H9 (cell line): ENCODE measurements around the gene SPRY2. TPM values are rescaled to one million over a fixed set of nuclear protein-coding genes. Genes with fewer than 3 reads are reported as not detected.

Source experiments
- DNase-seq: peaks from one replicate; pipeline ENCODE4 v3.0.0-alpha.2; 2017
- H2AFZ ChIP-seq: one replicate; pipeline ENCODE4 v1.6.1; 2013; ENCODE audit warnings: mild to moderate bottlenecking, low read length, control low read depth, moderate library complexity
- H2AK5ac ChIP-seq: 2 replicates; pipeline ENCODE4 v1.6.1; 2013; ENCODE audit warnings: low read length, control low read depth, mixed read lengths; ENCODE audit not compliant: insufficient read length
- H2BK120ac ChIP-seq: one replicate; pipeline ENCODE4 v1.6.1; 2013; ENCODE audit warnings: low read depth, mild to moderate bottlenecking, low read length, control low read depth, inconsistent platforms; ENCODE audit not compliant: poor library complexity, severe bottlenecking
- H2BK12ac ChIP-seq: 2 replicates; pipeline ENCODE4 v1.6.1; 2013; ENCODE audit warnings: low read length, control low read depth, mixed read lengths, low read depth; ENCODE audit not compliant: insufficient read length
- H2BK15ac ChIP-seq: 2 replicates; pipeline ENCODE4 v1.6.1; 2013; ENCODE audit warnings: low read depth, low read length, control low read depth
- H2BK20ac ChIP-seq: one replicate; pipeline ENCODE4 v1.6.1; 2013; ENCODE audit warnings: low read depth, mild to moderate bottlenecking, low read length, control low read depth, inconsistent platforms; ENCODE audit not compliant: poor library complexity, severe bottlenecking
- H2BK5ac ChIP-seq: 2 replicates; pipeline ENCODE4 v1.6.1; 2013; ENCODE audit warnings: low read length, control low read depth, mixed read lengths; ENCODE audit not compliant: insufficient read length
- H3K14ac ChIP-seq: 2 replicates; pipeline ENCODE4 v1.6.1; 2013; ENCODE audit warnings: low read length, control low read depth; ENCODE audit not compliant: insufficient read depth
- H3K18ac ChIP-seq: 2 replicates; pipeline ENCODE4 v1.6.1; 2013; ENCODE audit warnings: low read depth, mild to moderate bottlenecking, mixed read lengths, low read length, control low read depth; ENCODE audit not compliant: insufficient read length
- H3K23ac ChIP-seq: 2 replicates; pipeline ENCODE4 v1.6.1; 2013; ENCODE audit warnings: low read length, control low read depth, mixed read lengths, low read depth; ENCODE audit not compliant: insufficient read length
- H3K23me2 ChIP-seq: 2 replicates; pipeline ENCODE4 v1.6.1; 2013; ENCODE audit warnings: low read depth, mild to moderate bottlenecking, mixed read lengths, low read length, control low read depth; ENCODE audit not compliant: insufficient read length, poor library complexity, severe bottlenecking
- H3K27ac ChIP-seq: 2 replicates; pipeline ENCODE4 v1.5.1; 2013; ENCODE audit warnings: low read length, control low read depth, mixed read lengths, low read depth; ENCODE audit not compliant: insufficient read length
- H3K27me3 ChIP-seq: 2 replicates; pipeline ENCODE4 v1.6.1; 2013; ENCODE audit warnings: low read length, control low read depth, inconsistent platforms; ENCODE audit not compliant: insufficient read depth
- H3K4ac ChIP-seq: 2 replicates; pipeline ENCODE4 v1.6.1; 2013; ENCODE audit warnings: low read depth, mild to moderate bottlenecking, control low read depth, inconsistent platforms, low read length, moderate library complexity
- H3K4me1 ChIP-seq: 2 replicates; pipeline ENCODE4 v1.6.1; 2013; ENCODE audit warnings: low read length, control low read depth, inconsistent platforms; ENCODE audit not compliant: insufficient read depth
- H3K4me2 ChIP-seq: 2 replicates; pipeline ENCODE4 v1.6.1; 2013; ENCODE audit warnings: low read length, control low read depth, mixed read lengths; ENCODE audit not compliant: insufficient read length, insufficient read depth
- H3K56ac ChIP-seq: 2 replicates; pipeline ENCODE4 v1.6.1; 2013; ENCODE audit warnings: low read depth, mild to moderate bottlenecking, mixed read lengths, low read length, control low read depth; ENCODE audit not compliant: insufficient read length
- H3K79me1 ChIP-seq: 2 replicates; pipeline ENCODE4 v1.6.1; 2013; ENCODE audit warnings: low read depth, mild to moderate bottlenecking, moderate library complexity, low read length, control low read depth, inconsistent platforms; ENCODE audit not compliant: insufficient read depth, poor library complexity, severe bottlenecking
- H3K79me2 ChIP-seq: 2 replicates; pipeline ENCODE4 v1.6.1; 2013; ENCODE audit warnings: low read length, control low read depth, inconsistent platforms; ENCODE audit not compliant: insufficient read depth
- H3K9ac ChIP-seq: 2 replicates; pipeline ENCODE4 v1.6.1; 2013; ENCODE audit warnings: low read length, control low read depth, mixed read lengths; ENCODE audit not compliant: insufficient read length; ENCODE audit errors: extremely low read depth
- H3K9me3 ChIP-seq: one replicate; pipeline ENCODE4 v1.6.1; 2013; ENCODE audit warnings: low read depth, low read length, inconsistent platforms; ENCODE audit not compliant: control insufficient read depth
- H3T11ph ChIP-seq: one replicate; pipeline ENCODE4 v1.6.1; 2013; ENCODE audit warnings: mild to moderate bottlenecking, low read length, control low read depth, inconsistent platforms
- H4K20me1 ChIP-seq: one replicate; pipeline ENCODE4 v1.6.1; 2013; ENCODE audit not compliant: control insufficient read depth, insufficient read length, insufficient read depth
- H4K5ac ChIP-seq: 2 replicates; pipeline ENCODE4 v1.6.1; 2013; ENCODE audit warnings: low read depth, mild to moderate bottlenecking, mixed read lengths, low read length, control low read depth; ENCODE audit not compliant: insufficient read length
- H4K8ac ChIP-seq: replicated peaks from 2 replicates; pipeline ENCODE4 v1.6.1; 2013; ENCODE audit warnings: low read length, control low read depth, mixed read lengths, low read depth; ENCODE audit not compliant: insufficient read length
- H4K91ac ChIP-seq: 2 replicates; pipeline ENCODE4 v1.6.1; 2013; ENCODE audit warnings: low read depth, mild to moderate bottlenecking, moderate library complexity, mixed read lengths, low read length, control low read depth; ENCODE audit not compliant: insufficient read length
- H3K27ac Mint-ChIP-seq, 3 experiments: 2 replicates in 2 of 3; 3 replicates in 1 of 3; pipeline ENCODE4 v1.8.0; 2020 to 2021; ENCODE audit warnings: mixed read lengths in 3 of 3, mild to moderate bottlenecking in 1 of 3, moderate library complexity in 1 of 3
- H3K27me3 Mint-ChIP-seq: 2 replicates; pipeline ENCODE4 v1.8.0; 2021; ENCODE audit warnings: low read depth, mild to moderate bottlenecking, moderate library complexity, mixed read lengths
- H3K36me3 Mint-ChIP-seq, 3 experiments: 2 replicates in 2 of 3; 3 replicates in 1 of 3; pipeline ENCODE4 v1.8.0; 2020 to 2021; ENCODE audit warnings: low read depth in 3 of 3, mixed read lengths in 3 of 3; ENCODE audit not compliant: insufficient read depth in 1 of 3
- H3K4me1 Mint-ChIP-seq, 2 experiments: 2 replicates each; pipeline ENCODE4 v1.8.0; 2020; ENCODE audit warnings: mixed read lengths in 2 of 2
- H3K4me3 Mint-ChIP-seq, 2 experiments: 2 replicates in 1 of 2; 3 replicates in 1 of 2; pipeline ENCODE4 v1.8.0; 2020 to 2021; ENCODE audit warnings: mild to moderate bottlenecking in 2 of 2, mixed read lengths in 2 of 2, moderate library complexity in 1 of 2
- H3K9me3 Mint-ChIP-seq, 2 experiments: 2 replicates in 1 of 2; 3 replicates in 1 of 2; pipeline ENCODE4 v1.8.0; 2020; ENCODE audit warnings: mild to moderate bottlenecking in 2 of 2, mixed read lengths in 2 of 2, moderate library complexity in 1 of 2
- CTCF ChIP-seq: fragments of 200-600 bp; sonication (generic); conservative IDR thresholded peaks from 3 replicates; pipeline ENCODE4 v1.8.0; 2021; ENCODE audit warnings: antibody characterized with exemption, mild to moderate bottlenecking
- total RNA-seq: library from RNA; stranded (reverse); gene quantifications from 2 replicates; pipeline ENCODE4 v1.2.1, GENCODE V29; 2021

The SPRY2 gene
- total RNA-seq, 1 experiment from 2014 or later: 56.4 TPM

- Histone ChIP-seq H2BK120ac (no peak overlapping the region), H3K4ac (no peak overlapping the region), H3K23ac (no peak overlapping the region), H3T11ph (no peak overlapping the region), H2AK5ac (no peak overlapping the region), H2BK12ac (no peak overlapping the region), H2BK15ac (no peak overlapping the region), H3K23me2 (no peaks in the 10 kb centered on the region), H3K27me3 (no peaks in the 10 kb centered on the region), H2BK5ac (no peak overlapping the region), H3K79me1 (no peaks in the 10 kb centered on the region), H3K4me1 (peaks cover 4% of the 10 kb centered on the region; the same call in 1 of the 2 replicates), H2BK20ac (no peak overlapping the region), H4K20me1 (no peaks in the 10 kb centered on the region), H3K9ac (no peak overlapping the region), H3K27ac (no peak overlapping the region), H2AFZ (no peak overlapping the region), H3K79me2 (no peaks in the 10 kb centered on the region), H3K18ac (no peak overlapping the region), H3K9me3 (no peaks in the 10 kb centered on the region), H3K4me2 (no peak overlapping the region), H4K91ac (no peak overlapping the region), H4K8ac (no peak overlapping the region), H3K56ac (no peak overlapping the region), H4K5ac (no peak overlapping the region), H3K14ac (no peak overlapping the region)
- no peaks in the 10 kb centered on the region for H3K9me3 Mint-ChIP-seq
- peaks cover 3 to 4% (median 4%) of the 10 kb centered on the region in 3 experiments; a peak in 3 of 7 replicates for H3K36me3 Mint-ChIP-seq
- H3K4me3 Mint-ChIP-seq: no peak overlapping the region
- H3K4me1 Mint-ChIP-seq: peaks cover 19 to 21% of the 10 kb centered on the region in 2 experiments
- TF ChIP-seq CTCF: no peak
- no peaks in the 10 kb centered on the region for H3K27me3 Mint-ChIP-seq
- DNase-seq: no peak
- no peak overlapping the region for H3K27ac Mint-ChIP-seq
These were observed 41.9 kb downstream of the SPRY2 start for GRCh38 chr13:80299046-80299445.
